ENCODE measurements around the gene BIRC2.
"Not testable (repeated sequence)": the region's sequence is repeated elsewhere in the genome, so short reads cannot be mapped to it uniquely, and the experiment has no call there.

Gene BIRC2

GRCh38 chr11:102323542-102324251 lies 23.3 kb upstream of the BIRC2 start:
- no peak for DNase-seq

GRCh38 chr11:102325088-102325487 lies 21.9 kb upstream of the BIRC2 start:
- no peak for DNase-seq

GRCh38 chr11:102328748-102329147 lies 18.3 kb upstream of the BIRC2 start:
- no peak for DNase-seq

GRCh38 chr11:102330231-102330630 lies 16.8 kb upstream of the BIRC2 start:
- no peak for DNase-seq

GRCh38 chr11:102331341-102331740 lies 15.7 kb upstream of the BIRC2 start:
- no peak for DNase-seq

- no peak for DNase-seq
These were observed 14.4 kb upstream of the BIRC2 start for GRCh38 chr11:102332611-102332994.

- no peak for DNase-seq
These were observed 8.5 kb upstream of the BIRC2 start for GRCh38 chr11:102338479-102339010.

- DNase-seq = not testable (repeated sequence)
These were observed 5.7 kb upstream of the BIRC2 start for GRCh38 chr11:102341311-102341710.

- no peak for DNase-seq
These were observed 5.1 kb upstream of the BIRC2 start for GRCh38 chr11:102341844-102342318.

- DNase-seq = no peak
These were observed 3.2 kb upstream of the BIRC2 start for GRCh38 chr11:102343809-102344208.

- DNase-seq = no peak
These were observed 1.1 kb upstream of the BIRC2 start for GRCh38 chr11:102345904-102346303.

GRCh38 chr11:102346456-102346747 lies 612 bp upstream of the BIRC2 start:
- no peak for DNase-seq

GRCh38 chr11:102347462-102348370 lies 702 bp downstream of the BIRC2 start:
- no peak for DNase-seq

- no peak for DNase-seq
These were observed 10.1 kb downstream of the BIRC2 start for GRCh38 chr11:102357116-102357515.

- no peak for DNase-seq
These were observed 12.4 kb downstream of the BIRC2 start for GRCh38 chr11:102359372-102359771.

- DNase-seq = no peak
These were observed 13.7 kb downstream of the BIRC2 start for GRCh38 chr11:102360681-102361080.

GRCh38 chr11:102361086-102362031 lies 14.3 kb downstream of the BIRC2 start:
- DNase-seq = no peak

- no peak for DNase-seq
These were observed 18.0 kb downstream of the BIRC2 start for GRCh38 chr11:102364991-102365390.

GRCh38 chr11:102367364-102367763 lies 20.4 kb downstream of the BIRC2 start:
- DNase-seq = no peak

GRCh38 chr11:102368472-102368871 lies 21.5 kb downstream of the BIRC2 start:
- DNase-seq = no peak

GRCh38 chr11:102374633-102375424 lies 27.8 kb downstream of the BIRC2 start:
- not testable (repeated sequence) for DNase-seq
